SW480 (cell line): ENCODE measurements around the gene EXO5.
"Not testable (repeated sequence)": the region's sequence is repeated elsewhere in the genome, so short reads cannot be mapped to it uniquely, and the experiment has no call there.

Experiments
- DNase-seq: peaks from one replicate; pipeline ENCODE4 v3.0.0-alpha.2; 2016; ENCODE audit warnings: low spot score

The EXO5 gene

GRCh38 chr1:40554807-40555206, 46.2 kb downstream of the EXO5 start:
- not testable (repeated sequence) for DNase-seq

DNA sequence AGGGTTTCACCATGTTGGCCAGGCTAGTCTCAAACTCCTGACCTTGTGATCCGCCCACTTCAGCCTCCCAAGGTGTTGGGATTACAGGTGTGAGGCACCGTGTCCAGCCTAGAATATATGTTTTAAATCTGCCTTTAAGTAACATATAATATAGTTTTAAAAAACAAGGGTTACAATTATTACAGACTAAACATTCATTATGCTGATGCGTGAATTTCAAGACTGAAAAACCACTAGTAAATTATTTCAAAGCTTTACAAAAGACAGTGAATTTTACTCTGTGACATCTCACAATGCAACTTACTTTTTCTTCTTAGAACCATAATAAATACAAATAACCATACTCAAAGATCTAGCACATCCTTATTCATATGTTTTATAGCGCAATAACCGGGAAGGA, 47.6 kb downstream of the EXO5 start:
- no peak for DNase-seq

- not testable (repeated sequence) for DNase-seq
Measured at GRCh38 chr1:40558241-40558640, 49.7 kb downstream of the EXO5 start.

DNA sequence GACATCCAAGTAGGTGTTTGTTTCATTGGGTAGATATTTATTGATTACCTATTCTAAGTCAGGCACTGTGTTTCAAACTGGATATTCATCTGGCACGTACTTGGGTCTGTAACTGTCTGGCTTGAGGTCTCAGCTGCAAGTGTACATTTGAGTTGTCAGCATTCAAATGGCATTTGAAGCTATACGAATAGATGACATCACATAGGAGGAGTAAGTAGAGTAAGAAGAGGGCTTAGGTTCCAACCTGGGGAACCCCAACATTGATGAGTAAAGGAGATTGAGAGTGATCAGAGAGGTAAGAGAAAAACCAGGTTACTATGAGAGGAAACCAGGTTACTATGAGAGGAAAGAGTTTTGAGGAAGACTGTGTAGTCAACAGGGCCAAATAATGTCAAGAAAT, 53.6 kb downstream of the EXO5 start:
- no peak for DNase-seq

- DNase-seq: no peak
Measured at GRCh38 chr1:40563266-40563665, 54.7 kb downstream of the EXO5 start.

DNA sequence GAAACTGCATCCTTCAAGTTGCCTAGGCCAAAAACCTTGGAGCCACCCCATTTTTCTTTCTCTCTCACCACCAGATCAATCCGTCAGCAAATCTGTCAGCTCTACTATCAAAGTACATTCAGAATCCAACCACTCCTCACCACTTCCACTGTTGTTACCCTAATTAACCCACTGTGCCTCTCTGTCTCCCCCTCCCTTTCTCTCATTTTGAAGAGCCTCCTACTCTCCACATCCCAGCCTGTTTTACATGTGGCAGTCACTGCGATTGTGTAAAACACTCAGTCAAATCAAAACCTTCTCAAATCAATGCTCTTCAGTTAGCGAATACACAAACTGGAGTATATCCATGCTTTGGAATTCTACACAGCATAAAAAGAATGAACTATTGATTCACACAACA, 55.9 kb downstream of the EXO5 start:
- DNase-seq: no peak

- DNase-seq: no peak
Measured at GRCh38 chr1:40564913-40565312, 56.3 kb downstream of the EXO5 start.
